Measurements from ENCODE around the gene CMC2.

The CMC2 gene

DNA sequence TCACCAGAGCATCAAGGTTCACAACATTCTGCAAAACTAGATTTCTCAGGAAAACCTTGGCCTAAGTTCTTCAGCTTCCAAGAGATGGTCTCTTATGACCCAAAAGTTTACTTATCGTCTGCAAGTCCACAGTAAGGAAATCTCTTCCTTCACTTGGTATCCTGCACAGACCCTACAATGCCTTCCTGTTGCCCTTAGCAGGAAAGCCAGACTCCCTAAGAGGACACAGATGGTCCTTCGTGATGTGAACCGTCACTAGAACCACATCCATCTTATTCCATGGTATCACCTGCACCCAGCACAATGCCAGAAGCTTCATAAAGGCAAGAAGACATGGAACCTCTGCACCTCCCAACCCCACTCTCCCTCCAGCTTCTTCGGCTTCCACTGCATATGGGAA is 34.1 kb downstream of the CMC2 start (continued):
- TF ChIP-seq HOXC10 (CRISPR knock-in tag; IDR thresholded peaks at IDR 0.05) (no peak), ZNF660 (tag by site-specific recombination; IDR thresholded peaks at IDR 0.05) (no peak)

DNA sequence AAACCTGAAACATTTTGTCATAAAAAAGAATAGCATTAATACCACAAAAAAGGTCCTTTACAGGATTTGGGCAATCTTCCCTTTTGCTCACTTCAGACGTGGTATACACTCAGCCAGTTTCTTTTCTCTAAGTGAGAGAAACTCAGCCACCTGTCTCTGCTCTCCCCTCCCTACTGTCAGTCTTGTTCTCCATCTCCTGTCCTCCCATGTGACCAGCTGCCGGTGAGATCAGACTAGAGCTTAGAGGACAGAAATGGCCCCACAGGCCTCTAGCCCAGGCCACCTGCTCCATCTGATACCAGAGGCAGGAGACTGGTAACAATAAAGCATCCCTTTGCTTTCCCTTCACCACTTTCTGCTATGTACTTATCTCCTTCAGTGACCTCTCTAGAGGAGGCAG is 34.9 kb downstream of the CMC2 start:
- H3K27ac ChIP-seq (ENCODE audit: extremely low read depth, low read depth, low read length) = no peak overlapping the region
- no peaks in the 10 kb centered on the region for H3K4me1 ChIP-seq (ENCODE audit: control insufficient read depth, insufficient read depth, low read length)
- H3K36me3 ChIP-seq (ENCODE audit: control insufficient read depth in 2 of 2, insufficient read depth in 1 of 2, low read length in 2 of 2) = peaks cover 0 to 3% of the 10 kb centered on the region in 2 experiments; a peak in 1 of 3 replicates
- CTCF ChIA-PET = interaction anchor here (0.7 to 1.8 kb wide), 3 partner anchors 20 to 33 kb away, joined by 3 to 6 read pairs (median 5); no protein-coding TSS in a partner anchor
- POLR2A ChIA-PET = no interaction called here
- H3K4me3 ChIP-seq (ENCODE audit: low read depth, low read length) = no peak overlapping the region
- no peaks in the 10 kb centered on the region for H3K9me3 ChIP-seq (ENCODE audit: control insufficient read depth, insufficient read depth, low read depth, low read length)
- TF ChIP-seq YY2 (tag by site-specific recombination; IDR thresholded peaks at IDR 0.05) = no peak
- TF ChIP-seq ZNF701 (tag by site-specific recombination; IDR thresholded peaks at IDR 0.05) = no peak
- TF ChIP-seq, protein P1, sequence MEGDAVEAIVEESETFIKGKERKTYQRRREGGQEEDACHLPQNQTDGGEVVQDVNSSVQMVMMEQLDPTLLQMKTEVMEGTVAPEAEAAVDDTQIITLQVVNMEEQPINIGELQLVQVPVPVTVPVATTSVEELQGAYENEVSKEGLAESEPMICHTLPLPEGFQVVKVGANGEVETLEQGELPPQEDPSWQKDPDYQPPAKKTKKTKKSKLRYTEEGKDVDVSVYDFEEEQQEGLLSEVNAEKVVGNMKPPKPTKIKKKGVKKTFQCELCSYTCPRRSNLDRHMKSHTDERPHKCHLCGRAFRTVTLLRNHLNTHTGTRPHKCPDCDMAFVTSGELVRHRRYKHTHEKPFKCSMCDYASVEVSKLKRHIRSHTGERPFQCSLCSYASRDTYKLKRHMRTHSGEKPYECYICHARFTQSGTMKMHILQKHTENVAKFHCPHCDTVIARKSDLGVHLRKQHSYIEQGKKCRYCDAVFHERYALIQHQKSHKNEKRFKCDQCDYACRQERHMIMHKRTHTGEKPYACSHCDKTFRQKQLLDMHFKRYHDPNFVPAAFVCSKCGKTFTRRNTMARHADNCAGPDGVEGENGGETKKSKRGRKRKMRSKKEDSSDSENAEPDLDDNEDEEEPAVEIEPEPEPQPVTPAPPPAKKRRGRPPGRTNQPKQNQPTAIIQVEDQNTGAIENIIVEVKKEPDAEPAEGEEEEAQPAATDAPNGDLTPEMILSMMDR (tag by site-specific recombination; IDR thresholded peaks at IDR 0.05) = no peak
- TF ChIP-seq ZNF416 (tag by site-specific recombination; IDR thresholded peaks at IDR 0.05) = no peak
- TF ChIP-seq ZBTB8A (tag by site-specific recombination; IDR thresholded peaks at IDR 0.05) = no peak
- TF ChIP-seq, protein P2, sequence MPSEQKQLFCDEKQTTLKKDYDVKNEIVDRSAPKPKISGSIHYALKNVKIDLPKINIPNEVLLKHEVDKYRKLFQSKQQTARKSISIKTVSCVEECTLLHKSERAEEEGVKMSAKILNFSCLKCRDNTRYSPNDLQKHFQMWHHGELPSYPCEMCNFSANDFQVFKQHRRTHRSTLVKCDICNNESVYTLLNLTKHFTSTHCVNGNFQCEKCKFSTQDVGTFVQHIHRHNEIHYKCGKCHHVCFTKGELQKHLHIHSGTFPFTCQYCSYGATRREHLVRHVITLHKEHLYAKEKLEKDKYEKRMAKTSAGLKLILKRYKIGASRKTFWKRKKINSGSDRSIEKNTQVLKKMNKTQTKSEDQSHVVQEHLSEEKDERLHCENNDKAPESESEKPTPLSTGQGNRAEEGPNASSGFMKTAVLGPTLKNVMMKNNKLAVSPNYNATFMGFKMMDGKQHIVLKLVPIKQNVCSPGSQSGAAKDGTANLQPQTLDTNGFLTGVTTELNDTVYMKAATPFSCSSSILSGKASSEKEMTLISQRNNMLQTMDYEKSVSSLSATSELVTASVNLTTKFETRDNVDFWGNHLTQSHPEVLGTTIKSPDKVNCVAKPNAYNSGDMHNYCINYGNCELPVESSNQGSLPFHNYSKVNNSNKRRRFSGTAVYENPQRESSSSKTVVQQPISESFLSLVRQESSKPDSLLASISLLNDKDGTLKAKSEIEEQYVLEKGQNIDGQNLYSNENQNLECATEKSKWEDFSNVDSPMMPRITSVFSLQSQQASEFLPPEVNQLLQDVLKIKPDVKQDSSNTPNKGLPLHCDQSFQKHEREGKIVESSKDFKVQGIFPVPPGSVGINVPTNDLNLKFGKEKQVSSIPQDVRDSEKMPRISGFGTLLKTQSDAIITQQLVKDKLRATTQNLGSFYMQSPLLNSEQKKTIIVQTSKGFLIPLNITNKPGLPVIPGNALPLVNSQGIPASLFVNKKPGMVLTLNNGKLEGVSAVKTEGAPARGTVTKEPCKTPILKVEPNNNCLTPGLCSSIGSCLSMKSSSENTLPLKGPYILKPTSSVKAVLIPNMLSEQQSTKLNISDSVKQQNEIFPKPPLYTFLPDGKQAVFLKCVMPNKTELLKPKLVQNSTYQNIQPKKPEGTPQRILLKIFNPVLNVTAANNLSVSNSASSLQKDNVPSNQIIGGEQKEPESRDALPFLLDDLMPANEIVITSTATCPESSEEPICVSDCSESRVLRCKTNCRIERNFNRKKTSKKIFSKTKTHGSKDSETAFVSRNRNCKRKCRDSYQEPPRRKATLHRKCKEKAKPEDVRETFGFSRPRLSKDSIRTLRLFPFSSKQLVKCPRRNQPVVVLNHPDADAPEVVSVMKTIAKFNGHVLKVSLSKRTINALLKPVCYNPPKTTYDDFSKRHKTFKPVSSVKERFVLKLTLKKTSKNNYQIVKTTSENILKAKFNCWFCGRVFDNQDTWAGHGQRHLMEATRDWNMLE (tag by site-specific recombination; conservative IDR thresholded peaks at IDR 0.05; ENCODE audit: low read depth) = no peak
- TF ChIP-seq ZNF473 (tag by site-specific recombination; IDR thresholded peaks at IDR 0.05) = no peak
- TF ChIP-seq ZNF175 (tag by site-specific recombination; IDR thresholded peaks at IDR 0.05) = no peak
- no peak for TF ChIP-seq ZNF843 (tag by site-specific recombination; IDR thresholded peaks at IDR 0.05)
- TF ChIP-seq, protein P3, sequence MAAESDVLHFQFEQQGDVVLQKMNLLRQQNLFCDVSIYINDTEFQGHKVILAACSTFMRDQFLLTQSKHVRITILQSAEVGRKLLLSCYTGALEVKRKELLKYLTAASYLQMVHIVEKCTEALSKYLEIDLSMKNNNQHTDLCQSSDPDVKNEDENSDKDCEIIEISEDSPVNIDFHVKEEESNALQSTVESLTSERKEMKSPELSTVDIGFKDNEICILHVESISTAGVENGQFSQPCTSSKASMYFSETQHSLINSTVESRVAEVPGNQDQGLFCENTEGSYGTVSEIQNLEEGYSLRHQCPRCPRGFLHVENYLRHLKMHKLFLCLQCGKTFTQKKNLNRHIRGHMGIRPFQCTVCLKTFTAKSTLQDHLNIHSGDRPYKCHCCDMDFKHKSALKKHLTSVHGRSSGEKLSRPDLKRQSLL (tag by site-specific recombination; IDR thresholded peaks at IDR 0.05) = no peak
- no peak for TF ChIP-seq ZNF658 (tag by site-specific recombination; IDR thresholded peaks at IDR 0.05)
- TF ChIP-seq, protein P4, sequence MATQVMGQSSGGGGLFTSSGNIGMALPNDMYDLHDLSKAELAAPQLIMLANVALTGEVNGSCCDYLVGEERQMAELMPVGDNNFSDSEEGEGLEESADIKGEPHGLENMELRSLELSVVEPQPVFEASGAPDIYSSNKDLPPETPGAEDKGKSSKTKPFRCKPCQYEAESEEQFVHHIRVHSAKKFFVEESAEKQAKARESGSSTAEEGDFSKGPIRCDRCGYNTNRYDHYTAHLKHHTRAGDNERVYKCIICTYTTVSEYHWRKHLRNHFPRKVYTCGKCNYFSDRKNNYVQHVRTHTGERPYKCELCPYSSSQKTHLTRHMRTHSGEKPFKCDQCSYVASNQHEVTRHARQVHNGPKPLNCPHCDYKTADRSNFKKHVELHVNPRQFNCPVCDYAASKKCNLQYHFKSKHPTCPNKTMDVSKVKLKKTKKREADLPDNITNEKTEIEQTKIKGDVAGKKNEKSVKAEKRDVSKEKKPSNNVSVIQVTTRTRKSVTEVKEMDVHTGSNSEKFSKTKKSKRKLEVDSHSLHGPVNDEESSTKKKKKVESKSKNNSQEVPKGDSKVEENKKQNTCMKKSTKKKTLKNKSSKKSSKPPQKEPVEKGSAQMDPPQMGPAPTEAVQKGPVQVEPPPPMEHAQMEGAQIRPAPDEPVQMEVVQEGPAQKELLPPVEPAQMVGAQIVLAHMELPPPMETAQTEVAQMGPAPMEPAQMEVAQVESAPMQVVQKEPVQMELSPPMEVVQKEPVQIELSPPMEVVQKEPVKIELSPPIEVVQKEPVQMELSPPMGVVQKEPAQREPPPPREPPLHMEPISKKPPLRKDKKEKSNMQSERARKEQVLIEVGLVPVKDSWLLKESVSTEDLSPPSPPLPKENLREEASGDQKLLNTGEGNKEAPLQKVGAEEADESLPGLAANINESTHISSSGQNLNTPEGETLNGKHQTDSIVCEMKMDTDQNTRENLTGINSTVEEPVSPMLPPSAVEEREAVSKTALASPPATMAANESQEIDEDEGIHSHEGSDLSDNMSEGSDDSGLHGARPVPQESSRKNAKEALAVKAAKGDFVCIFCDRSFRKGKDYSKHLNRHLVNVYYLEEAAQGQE (tag by site-specific recombination; IDR thresholded peaks at IDR 0.05) = no peak
- TF ChIP-seq, protein P5, sequence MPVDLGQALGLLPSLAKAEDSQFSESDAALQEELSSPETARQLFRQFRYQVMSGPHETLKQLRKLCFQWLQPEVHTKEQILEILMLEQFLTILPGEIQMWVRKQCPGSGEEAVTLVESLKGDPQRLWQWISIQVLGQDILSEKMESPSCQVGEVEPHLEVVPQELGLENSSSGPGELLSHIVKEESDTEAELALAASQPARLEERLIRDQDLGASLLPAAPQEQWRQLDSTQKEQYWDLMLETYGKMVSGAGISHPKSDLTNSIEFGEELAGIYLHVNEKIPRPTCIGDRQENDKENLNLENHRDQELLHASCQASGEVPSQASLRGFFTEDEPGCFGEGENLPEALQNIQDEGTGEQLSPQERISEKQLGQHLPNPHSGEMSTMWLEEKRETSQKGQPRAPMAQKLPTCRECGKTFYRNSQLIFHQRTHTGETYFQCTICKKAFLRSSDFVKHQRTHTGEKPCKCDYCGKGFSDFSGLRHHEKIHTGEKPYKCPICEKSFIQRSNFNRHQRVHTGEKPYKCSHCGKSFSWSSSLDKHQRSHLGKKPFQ (tag by site-specific recombination; IDR thresholded peaks at IDR 0.05) = no peak
- no peak for TF ChIP-seq ZNF830 (tag by site-specific recombination; IDR thresholded peaks at IDR 0.05; ENCODE audit: low read depth)
- TF ChIP-seq, protein P6, sequence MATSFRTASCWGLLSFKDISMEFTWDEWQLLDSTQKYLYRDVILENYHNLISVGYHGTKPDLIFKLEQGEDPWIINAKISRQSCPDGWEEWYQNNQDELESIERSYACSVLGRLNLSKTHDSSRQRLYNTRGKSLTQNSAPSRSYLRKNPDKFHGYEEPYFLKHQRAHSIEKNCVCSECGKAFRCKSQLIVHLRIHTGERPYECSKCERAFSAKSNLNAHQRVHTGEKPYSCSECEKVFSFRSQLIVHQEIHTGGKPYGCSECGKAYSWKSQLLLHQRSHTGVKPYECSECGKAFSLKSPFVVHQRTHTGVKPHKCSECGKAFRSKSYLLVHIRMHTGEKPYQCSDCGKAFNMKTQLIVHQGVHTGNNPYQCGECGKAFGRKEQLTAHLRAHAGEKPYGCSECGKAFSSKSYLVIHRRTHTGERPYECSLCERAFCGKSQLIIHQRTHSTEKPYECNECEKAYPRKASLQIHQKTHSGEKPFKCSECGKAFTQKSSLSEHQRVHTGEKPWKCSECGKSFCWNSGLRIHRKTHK (tag by site-specific recombination; IDR thresholded peaks at IDR 0.05) = no peak
- TF ChIP-seq, protein P7, sequence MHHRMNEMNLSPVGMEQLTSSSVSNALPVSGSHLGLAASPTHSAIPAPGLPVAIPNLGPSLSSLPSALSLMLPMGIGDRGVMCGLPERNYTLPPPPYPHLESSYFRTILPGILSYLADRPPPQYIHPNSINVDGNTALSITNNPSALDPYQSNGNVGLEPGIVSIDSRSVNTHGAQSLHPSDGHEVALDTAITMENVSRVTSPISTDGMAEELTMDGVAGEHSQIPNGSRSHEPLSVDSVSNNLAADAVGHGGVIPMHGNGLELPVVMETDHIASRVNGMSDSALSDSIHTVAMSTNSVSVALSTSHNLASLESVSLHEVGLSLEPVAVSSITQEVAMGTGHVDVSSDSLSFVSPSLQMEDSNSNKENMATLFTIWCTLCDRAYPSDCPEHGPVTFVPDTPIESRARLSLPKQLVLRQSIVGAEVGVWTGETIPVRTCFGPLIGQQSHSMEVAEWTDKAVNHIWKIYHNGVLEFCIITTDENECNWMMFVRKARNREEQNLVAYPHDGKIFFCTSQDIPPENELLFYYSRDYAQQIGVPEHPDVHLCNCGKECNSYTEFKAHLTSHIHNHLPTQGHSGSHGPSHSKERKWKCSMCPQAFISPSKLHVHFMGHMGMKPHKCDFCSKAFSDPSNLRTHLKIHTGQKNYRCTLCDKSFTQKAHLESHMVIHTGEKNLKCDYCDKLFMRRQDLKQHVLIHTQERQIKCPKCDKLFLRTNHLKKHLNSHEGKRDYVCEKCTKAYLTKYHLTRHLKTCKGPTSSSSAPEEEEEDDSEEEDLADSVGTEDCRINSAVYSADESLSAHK (tag by site-specific recombination; IDR thresholded peaks at IDR 0.05) = no peak
- TF ChIP-seq ZNF426 (tag by site-specific recombination; IDR thresholded peaks at IDR 0.05) = no peak
